HL-60 (cell line): ENCODE measurements around the gene CDC42BPA.

Experiments
- GABPA ChIP-seq: IDR thresholded peaks from 2 replicates; pipeline ENCODE4 v1.6.1; 2012; ENCODE audit warnings: low read depth
- POLR2AphosphoS5 ChIP-seq: IDR thresholded peaks from 2 replicates; pipeline ENCODE4 v1.6.1; 2012; ENCODE audit warnings: low read depth
- TF ChIP-seq, protein P1 (sequence below): IDR thresholded peaks from one replicate; pipeline ENCODE4 v1.5.1; 2011; ENCODE audit warnings: low read length, control low read depth, inconsistent platforms; ENCODE audit not compliant: insufficient read depth
- TF ChIP-seq, protein P2 (sequence below): IDR thresholded peaks from 2 replicates; pipeline ENCODE4 v1.6.1; 2012; ENCODE audit warnings: low read depth; ENCODE audit not compliant: insufficient replicate concordance

DNA sequence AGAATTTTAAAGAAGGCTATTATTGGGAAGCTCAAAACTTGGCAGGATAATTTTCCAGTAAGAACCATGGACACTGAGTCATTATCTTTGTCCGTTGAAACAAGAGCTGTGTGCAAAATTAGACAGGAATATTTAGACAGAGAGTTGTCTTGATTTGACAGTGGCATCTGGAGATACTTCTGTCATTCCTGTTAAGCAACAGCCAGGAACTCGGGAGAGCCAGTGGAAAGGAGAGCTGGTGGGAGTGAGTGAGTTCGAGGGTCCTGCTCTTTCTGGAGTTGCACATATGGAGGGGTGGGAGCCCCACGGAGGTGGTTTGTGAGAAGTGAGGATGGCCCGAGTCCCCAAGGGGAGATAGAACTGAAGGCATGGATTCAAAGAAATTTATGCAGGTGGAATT lies 375.1 kb downstream of the CDC42BPA start:
- TF ChIP-seq, protein P1, sequence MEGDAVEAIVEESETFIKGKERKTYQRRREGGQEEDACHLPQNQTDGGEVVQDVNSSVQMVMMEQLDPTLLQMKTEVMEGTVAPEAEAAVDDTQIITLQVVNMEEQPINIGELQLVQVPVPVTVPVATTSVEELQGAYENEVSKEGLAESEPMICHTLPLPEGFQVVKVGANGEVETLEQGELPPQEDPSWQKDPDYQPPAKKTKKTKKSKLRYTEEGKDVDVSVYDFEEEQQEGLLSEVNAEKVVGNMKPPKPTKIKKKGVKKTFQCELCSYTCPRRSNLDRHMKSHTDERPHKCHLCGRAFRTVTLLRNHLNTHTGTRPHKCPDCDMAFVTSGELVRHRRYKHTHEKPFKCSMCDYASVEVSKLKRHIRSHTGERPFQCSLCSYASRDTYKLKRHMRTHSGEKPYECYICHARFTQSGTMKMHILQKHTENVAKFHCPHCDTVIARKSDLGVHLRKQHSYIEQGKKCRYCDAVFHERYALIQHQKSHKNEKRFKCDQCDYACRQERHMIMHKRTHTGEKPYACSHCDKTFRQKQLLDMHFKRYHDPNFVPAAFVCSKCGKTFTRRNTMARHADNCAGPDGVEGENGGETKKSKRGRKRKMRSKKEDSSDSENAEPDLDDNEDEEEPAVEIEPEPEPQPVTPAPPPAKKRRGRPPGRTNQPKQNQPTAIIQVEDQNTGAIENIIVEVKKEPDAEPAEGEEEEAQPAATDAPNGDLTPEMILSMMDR: no peak
- TF ChIP-seq POLR2AphosphoS5 (no peak), GABPA (no peak)
- TF ChIP-seq, protein P2, sequence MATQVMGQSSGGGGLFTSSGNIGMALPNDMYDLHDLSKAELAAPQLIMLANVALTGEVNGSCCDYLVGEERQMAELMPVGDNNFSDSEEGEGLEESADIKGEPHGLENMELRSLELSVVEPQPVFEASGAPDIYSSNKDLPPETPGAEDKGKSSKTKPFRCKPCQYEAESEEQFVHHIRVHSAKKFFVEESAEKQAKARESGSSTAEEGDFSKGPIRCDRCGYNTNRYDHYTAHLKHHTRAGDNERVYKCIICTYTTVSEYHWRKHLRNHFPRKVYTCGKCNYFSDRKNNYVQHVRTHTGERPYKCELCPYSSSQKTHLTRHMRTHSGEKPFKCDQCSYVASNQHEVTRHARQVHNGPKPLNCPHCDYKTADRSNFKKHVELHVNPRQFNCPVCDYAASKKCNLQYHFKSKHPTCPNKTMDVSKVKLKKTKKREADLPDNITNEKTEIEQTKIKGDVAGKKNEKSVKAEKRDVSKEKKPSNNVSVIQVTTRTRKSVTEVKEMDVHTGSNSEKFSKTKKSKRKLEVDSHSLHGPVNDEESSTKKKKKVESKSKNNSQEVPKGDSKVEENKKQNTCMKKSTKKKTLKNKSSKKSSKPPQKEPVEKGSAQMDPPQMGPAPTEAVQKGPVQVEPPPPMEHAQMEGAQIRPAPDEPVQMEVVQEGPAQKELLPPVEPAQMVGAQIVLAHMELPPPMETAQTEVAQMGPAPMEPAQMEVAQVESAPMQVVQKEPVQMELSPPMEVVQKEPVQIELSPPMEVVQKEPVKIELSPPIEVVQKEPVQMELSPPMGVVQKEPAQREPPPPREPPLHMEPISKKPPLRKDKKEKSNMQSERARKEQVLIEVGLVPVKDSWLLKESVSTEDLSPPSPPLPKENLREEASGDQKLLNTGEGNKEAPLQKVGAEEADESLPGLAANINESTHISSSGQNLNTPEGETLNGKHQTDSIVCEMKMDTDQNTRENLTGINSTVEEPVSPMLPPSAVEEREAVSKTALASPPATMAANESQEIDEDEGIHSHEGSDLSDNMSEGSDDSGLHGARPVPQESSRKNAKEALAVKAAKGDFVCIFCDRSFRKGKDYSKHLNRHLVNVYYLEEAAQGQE: no peak
